Breast epithelium (tissue), 4 donors: ENCODE data around the gene RMND5A. TPM values are rescaled to one million over a fixed set of nuclear protein-coding genes. Genes with fewer than 3 reads are reported as not detected.
A peak's percentile ranks its signal among the peaks of the same experiment; 100 is the strongest.

Source experiments
- DNase-seq, 2 donors: peaks; one replicate each; pipeline ENCODE4 v3.0.0-alpha.2; 2019; ENCODE audit warnings: low spot score in 2 of 2
- H3K27ac ChIP-seq, 2 donors: fragments of 200-600 bp; sonication (generic) in 1 of 2; one replicate each; pipeline ENCODE4 v1.5.1; 2016 to 2019; ENCODE audit warnings: mild to moderate bottlenecking in 1 of 2
- H3K27me3 ChIP-seq, 2 donors: fragments of 200-600 bp; sonication (generic) in 1 of 2; one replicate each; pipeline versions ENCODE4 v1.5.1 to v1.6.0; 2017 to 2019; ENCODE audit warnings: control low read depth in 1 of 2, mild to moderate bottlenecking in 1 of 2
- H3K36me3 ChIP-seq: fragments of 200-600 bp; one replicate; pipeline ENCODE4 v1.5.1; 2019
- H3K4me1 ChIP-seq, 2 donors: fragments of 200-600 bp; sonication (generic); one replicate each; pipeline ENCODE4 v1.5.1; 2016 to 2019; ENCODE audit warnings: control low read depth in 1 of 2
- H3K4me3 ChIP-seq, 3 donors: fragments of 200-600 bp; sonication (generic); 1 replicate in 2 of 3; 2 replicates in 1 of 3; pipeline ENCODE4 v1.5.1; 2016 to 2019; ENCODE audit warnings: mild to moderate bottlenecking in 3 of 3, moderate library complexity in 2 of 3
- H3K9me3 ChIP-seq, 2 donors: fragments of 200-600 bp; sonication (generic) in 1 of 2; one replicate each; pipeline ENCODE4 v1.5.1; 2016 to 2019; ENCODE audit warnings: control low read depth in 1 of 2
- POLR2A ChIP-seq: fragments of 450-650 bp; IDR thresholded peaks from one replicate; pipeline ENCODE4 v1.6.1; 2016; ENCODE audit warnings: antibody characterized with exemption, mild to moderate bottlenecking, moderate library complexity
- POLR2AphosphoS5 ChIP-seq, 3 donors: sonication (generic); formaldehyde crosslinking; IDR thresholded peaks; one replicate each; pipeline ENCODE4 v1.6.1; 2017; ENCODE audit warnings: antibody characterized with exemption in 3 of 3
- intact Hi-C: fragments of 100-400 bp; cut with DNase I; formaldehyde crosslinking; loops from one replicate; pipeline ENCODE4 v1.15.1; 2023; ENCODE audit warnings: low total_unique reads
- total RNA-seq, 3 donors: library from RNA; depleted of rRNA; stranded (reverse); fragments of >200 nt; gene quantifications; one replicate each; pipeline ENCODE4 v1.1.0, GENCODE V29; 2016
- TF ChIP-seq, protein P1 (sequence below), 3 donors: fragments of 450-650 bp; IDR thresholded peaks; one replicate each; pipeline ENCODE4 v1.5.1; 2016 to 2017; ENCODE audit warnings: antibody characterized with exemption in 3 of 3, mild to moderate bottlenecking in 3 of 3, moderate library complexity in 3 of 3

Gene RMND5A
- total RNA-seq, 3 donors from 2014 or later: 41.6 to 61.6 (median 44.3) TPM

GRCh38 chr2:86806059-86806857 is 86.2 kb downstream of the RMND5A start:
- intact Hi-C loops: no loop called here

DNA sequence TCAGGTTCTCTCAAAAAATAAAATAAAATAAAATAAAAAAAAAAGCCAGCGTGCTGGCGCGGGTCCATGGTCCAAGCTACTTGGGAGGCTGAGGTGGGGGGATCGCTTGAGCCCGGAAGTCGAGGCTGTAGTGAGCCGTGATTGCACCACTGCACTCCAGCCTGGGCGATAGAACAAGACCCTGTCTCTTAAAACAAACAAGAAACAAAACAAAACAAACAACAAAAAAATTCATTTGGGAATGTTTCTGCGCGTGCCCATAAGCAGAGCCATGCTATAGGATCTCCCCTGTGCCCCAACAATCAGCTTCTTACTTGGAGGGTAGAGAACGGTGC is 87.0 kb downstream of the RMND5A start:
- peak overlapping the region; percentile 34 to 73 (median 56) for H3K4me3 ChIP-seq
- H3K4me1 ChIP-seq: peaks cover 0 to 5% of the 10 kb centered on the region in 2 donors
- intact Hi-C loops: no loop called here
- no peaks in the 10 kb centered on the region for H3K9me3 ChIP-seq
- TF ChIP-seq POLR2A: no peak
- TF ChIP-seq, protein P1, sequence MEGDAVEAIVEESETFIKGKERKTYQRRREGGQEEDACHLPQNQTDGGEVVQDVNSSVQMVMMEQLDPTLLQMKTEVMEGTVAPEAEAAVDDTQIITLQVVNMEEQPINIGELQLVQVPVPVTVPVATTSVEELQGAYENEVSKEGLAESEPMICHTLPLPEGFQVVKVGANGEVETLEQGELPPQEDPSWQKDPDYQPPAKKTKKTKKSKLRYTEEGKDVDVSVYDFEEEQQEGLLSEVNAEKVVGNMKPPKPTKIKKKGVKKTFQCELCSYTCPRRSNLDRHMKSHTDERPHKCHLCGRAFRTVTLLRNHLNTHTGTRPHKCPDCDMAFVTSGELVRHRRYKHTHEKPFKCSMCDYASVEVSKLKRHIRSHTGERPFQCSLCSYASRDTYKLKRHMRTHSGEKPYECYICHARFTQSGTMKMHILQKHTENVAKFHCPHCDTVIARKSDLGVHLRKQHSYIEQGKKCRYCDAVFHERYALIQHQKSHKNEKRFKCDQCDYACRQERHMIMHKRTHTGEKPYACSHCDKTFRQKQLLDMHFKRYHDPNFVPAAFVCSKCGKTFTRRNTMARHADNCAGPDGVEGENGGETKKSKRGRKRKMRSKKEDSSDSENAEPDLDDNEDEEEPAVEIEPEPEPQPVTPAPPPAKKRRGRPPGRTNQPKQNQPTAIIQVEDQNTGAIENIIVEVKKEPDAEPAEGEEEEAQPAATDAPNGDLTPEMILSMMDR (IDR thresholded peaks at IDR 0.05): no peak
- no peak for TF ChIP-seq POLR2AphosphoS5 (IDR thresholded peaks at IDR 0.05)
- H3K36me3 ChIP-seq: no peaks in the 10 kb centered on the region
- no peak overlapping the region for H3K27ac ChIP-seq
- H3K27me3 ChIP-seq: peaks cover 0 to 9% of the 10 kb centered on the region in 2 donors
- DNase-seq: no peak

More at GRCh38 chr2:86806059-86806857, 86.2 kb downstream of the RMND5A start:
- TF ChIP-seq, protein P1 (IDR thresholded peaks at IDR 0.05): no peak
- TF ChIP-seq POLR2AphosphoS5 (IDR thresholded peaks at IDR 0.05): no peak
- TF ChIP-seq POLR2A: no peak
- Histone ChIP-seq H3K27ac (no peak overlapping the region), H3K36me3 (no peaks in the 10 kb centered on the region), H3K4me1 (peaks cover 0 to 5% of the 10 kb centered on the region in 2 donors), H3K4me3 (no peak overlapping the region), H3K27me3 (peaks cover 0 to 9% of the 10 kb centered on the region in 2 donors), H3K9me3 (no peaks in the 10 kb centered on the region)
- DNase-seq: no peak

GRCh38 chr2:86807468-86808275 is 87.6 kb downstream of the RMND5A start:
- Histone ChIP-seq H3K27me3 (peaks cover 0 to 9% of the 10 kb centered on the region in 2 donors), H3K27ac (peak overlapping the region; percentile 29 to 57), H3K4me3 (peak overlapping the region; percentile 34 to 73 (median 56)), H3K36me3 (no peaks in the 10 kb centered on the region), H3K9me3 (no peaks in the 10 kb centered on the region), H3K4me1 (peaks cover 0 to 5% of the 10 kb centered on the region in 2 donors)
- no peak for DNase-seq
- intact Hi-C loops: no loop called here
- TF ChIP-seq, protein P1 (IDR thresholded peaks at IDR 0.05): no peak
- no peak for TF ChIP-seq POLR2A
- no peak for TF ChIP-seq POLR2AphosphoS5 (IDR thresholded peaks at IDR 0.05)

- DNase-seq: peak; percentile 83 to 91
- no peaks in the 10 kb centered on the region for H3K36me3 ChIP-seq
- intact Hi-C loops: no loop called here
- peak overlapping the region; percentile 34 to 73 (median 56) for H3K4me3 ChIP-seq
- no peaks in the 10 kb centered on the region for H3K9me3 ChIP-seq
- H3K27ac ChIP-seq: peak overlapping the region; percentile 33 to 57
- H3K4me1 ChIP-seq: peaks cover 0 to 5% of the 10 kb centered on the region in 2 donors
- TF ChIP-seq, protein P1 (IDR thresholded peaks at IDR 0.05): peak; percentile 89 to 95 (median 94)
- TF ChIP-seq POLR2A (no peak), POLR2AphosphoS5 (IDR thresholded peaks at IDR 0.05) (peak in 1 of 3 donors; percentile 39)
- H3K27me3 ChIP-seq: peaks cover 0 to 9% of the 10 kb centered on the region in 2 donors
These were observed 88.4 kb downstream of the RMND5A start for GRCh38 chr2:86808315-86809161.
